ENCODE measurements around the gene SLC38A10. TPM values are rescaled to one million over a fixed set of nuclear protein-coding genes. Genes with fewer than 3 reads are reported as not detected.
A peak's percentile ranks its signal among the peaks of the same experiment; 100 is the strongest.

The SLC38A10 gene
- total and polyA plus RNA-seq, 2 of the 13 experiments (the other 11 are each of a cell fraction or from before 2014, with no cell fraction given): 23.4 to 55.8 TPM

DNA sequence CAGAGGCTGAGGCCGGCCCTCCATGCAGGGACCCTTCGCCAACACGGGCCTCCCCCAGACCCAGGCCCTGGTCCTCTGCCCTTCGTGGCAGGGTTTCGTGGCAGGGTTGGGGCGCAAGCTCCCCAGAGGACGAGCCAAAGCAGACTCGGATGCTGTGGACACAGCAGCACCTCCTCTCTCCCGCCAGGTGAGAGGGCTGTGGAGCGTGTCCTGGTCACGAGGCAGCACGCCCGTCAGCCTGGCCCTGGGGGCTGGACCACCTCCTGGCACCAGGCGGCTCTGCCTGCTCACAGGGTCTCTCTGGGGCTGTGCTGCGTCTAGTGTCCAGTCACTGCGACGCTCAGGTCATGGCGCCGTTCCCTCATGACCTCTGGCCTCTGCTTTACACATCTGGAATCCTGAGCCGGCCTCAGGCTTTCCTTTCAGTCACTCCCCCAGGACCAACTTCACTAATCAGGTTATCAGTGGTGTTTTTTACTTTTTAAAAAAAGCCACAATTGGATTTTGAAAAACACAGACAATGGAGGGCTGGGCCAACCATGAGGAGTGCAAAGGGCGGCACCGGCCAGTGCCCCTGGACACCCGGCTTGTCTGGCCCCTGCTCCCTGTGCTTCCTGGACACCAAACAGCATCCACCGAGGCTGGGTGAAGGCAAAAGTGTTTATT, 50.6 kb downstream of the SLC38A10 start (continued):
- TF ChIP-seq, protein P1, sequence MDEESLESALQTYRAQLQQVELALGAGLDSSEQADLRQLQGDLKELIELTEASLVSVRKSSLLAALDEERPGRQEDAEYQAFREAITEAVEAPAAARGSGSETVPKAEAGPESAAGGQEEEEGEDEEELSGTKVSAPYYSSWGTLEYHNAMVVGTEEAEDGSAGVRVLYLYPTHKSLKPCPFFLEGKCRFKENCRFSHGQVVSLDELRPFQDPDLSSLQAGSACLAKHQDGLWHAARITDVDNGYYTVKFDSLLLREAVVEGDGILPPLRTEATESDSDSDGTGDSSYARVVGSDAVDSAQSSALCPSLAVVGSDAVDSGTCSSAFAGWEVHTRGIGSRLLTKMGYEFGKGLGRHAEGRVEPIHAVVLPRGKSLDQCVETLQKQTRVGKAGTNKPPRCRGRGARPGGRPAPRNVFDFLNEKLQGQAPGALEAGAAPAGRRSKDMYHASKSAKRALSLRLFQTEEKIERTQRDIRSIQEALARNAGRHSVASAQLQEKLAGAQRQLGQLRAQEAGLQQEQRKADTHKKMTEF (CRISPR knock-in tag; IDR thresholded peaks at IDR 0.05): no peak; the same call in 1 of the 2 replicates
- TF ChIP-seq, protein P2, sequence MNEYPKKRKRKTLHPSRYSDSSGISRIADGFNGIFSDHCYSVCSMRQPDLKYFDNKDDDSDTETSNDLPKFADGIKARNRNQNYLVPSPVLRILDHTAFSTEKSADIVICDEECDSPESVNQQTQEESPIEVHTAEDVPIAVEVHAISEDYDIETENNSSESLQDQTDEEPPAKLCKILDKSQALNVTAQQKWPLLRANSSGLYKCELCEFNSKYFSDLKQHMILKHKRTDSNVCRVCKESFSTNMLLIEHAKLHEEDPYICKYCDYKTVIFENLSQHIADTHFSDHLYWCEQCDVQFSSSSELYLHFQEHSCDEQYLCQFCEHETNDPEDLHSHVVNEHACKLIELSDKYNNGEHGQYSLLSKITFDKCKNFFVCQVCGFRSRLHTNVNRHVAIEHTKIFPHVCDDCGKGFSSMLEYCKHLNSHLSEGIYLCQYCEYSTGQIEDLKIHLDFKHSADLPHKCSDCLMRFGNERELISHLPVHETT (CRISPR knock-in tag; conservative IDR thresholded peaks at IDR 0.05): no peak
- TF ChIP-seq ZNF768 (CRISPR knock-in tag; IDR thresholded peaks at IDR 0.05): peak; percentile 59; the same call in 1 of the 2 replicates
- TF ChIP-seq, protein P3, sequence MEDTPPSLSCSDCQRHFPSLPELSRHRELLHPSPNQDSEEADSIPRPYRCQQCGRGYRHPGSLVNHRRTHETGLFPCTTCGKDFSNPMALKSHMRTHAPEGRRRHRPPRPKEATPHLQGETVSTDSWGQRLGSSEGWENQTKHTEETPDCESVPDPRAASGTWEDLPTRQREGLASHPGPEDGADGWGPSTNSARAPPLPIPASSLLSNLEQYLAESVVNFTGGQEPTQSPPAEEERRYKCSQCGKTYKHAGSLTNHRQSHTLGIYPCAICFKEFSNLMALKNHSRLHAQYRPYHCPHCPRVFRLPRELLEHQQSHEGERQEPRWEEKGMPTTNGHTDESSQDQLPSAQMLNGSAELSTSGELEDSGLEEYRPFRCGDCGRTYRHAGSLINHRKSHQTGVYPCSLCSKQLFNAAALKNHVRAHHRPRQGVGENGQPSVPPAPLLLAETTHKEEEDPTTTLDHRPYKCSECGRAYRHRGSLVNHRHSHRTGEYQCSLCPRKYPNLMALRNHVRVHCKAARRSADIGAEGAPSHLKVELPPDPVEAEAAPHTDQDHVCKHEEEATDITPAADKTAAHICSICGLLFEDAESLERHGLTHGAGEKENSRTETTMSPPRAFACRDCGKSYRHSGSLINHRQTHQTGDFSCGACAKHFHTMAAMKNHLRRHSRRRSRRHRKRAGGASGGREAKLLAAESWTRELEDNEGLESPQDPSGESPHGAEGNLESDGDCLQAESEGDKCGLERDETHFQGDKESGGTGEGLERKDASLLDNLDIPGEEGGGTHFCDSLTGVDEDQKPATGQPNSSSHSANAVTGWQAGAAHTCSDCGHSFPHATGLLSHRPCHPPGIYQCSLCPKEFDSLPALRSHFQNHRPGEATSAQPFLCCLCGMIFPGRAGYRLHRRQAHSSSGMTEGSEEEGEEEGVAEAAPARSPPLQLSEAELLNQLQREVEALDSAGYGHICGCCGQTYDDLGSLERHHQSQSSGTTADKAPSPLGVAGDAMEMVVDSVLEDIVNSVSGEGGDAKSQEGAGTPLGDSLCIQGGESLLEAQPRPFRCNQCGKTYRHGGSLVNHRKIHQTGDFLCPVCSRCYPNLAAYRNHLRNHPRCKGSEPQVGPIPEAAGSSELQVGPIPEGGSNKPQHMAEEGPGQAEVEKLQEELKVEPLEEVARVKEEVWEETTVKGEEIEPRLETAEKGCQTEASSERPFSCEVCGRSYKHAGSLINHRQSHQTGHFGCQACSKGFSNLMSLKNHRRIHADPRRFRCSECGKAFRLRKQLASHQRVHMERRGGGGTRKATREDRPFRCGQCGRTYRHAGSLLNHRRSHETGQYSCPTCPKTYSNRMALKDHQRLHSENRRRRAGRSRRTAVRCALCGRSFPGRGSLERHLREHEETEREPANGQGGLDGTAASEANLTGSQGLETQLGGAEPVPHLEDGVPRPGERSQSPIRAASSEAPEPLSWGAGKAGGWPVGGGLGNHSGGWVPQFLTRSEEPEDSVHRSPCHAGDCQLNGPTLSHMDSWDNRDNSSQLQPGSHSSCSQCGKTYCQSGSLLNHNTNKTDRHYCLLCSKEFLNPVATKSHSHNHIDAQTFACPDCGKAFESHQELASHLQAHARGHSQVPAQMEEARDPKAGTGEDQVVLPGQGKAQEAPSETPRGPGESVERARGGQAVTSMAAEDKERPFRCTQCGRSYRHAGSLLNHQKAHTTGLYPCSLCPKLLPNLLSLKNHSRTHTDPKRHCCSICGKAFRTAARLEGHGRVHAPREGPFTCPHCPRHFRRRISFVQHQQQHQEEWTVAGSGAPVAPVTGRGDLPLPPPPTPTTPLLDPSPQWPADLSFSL (CRISPR knock-in tag; IDR thresholded peaks at IDR 0.05): no peak
- peak; percentile 74; the same call in 1 of the 2 replicates for TF ChIP-seq ZBTB42 (CRISPR knock-in tag; IDR thresholded peaks at IDR 0.05)
- no peak for TF ChIP-seq TBX2 (CRISPR knock-in tag; IDR thresholded peaks at IDR 0.05; ENCODE audit: borderline replicate concordance)
- TF ChIP-seq ZNF773 (CRISPR knock-in tag; IDR thresholded peaks at IDR 0.05; ENCODE audit: borderline replicate concordance): 0 out of 2 replicates have a peak, but pooled peaks have one; percentile 30
- TF ChIP-seq, protein P4, sequence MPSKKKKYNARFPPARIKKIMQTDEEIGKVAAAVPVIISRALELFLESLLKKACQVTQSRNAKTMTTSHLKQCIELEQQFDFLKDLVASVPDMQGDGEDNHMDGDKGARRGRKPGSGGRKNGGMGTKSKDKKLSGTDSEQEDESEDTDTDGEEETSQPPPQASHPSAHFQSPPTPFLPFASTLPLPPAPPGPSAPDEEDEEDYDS (CRISPR knock-in tag; IDR thresholded peaks at IDR 0.05): no peak
- TF ChIP-seq ZNF343 (CRISPR knock-in tag; IDR thresholded peaks at IDR 0.05): 0 out of 2 replicates have a peak, but pooled peaks have one; percentile 48
- TF ChIP-seq FOSL1 (CRISPR knock-in tag; IDR thresholded peaks at IDR 0.05; ENCODE audit: borderline replicate concordance): no peak
- TF ChIP-seq ZNF160 (CRISPR knock-in tag; IDR thresholded peaks at IDR 0.05): no peak
- no peak for TF ChIP-seq ZNF713 (CRISPR knock-in tag; IDR thresholded peaks at IDR 0.05)
- no peak for TF ChIP-seq TEAD2 (CRISPR knock-in tag; IDR thresholded peaks at IDR 0.05)
- TF ChIP-seq, protein P5, sequence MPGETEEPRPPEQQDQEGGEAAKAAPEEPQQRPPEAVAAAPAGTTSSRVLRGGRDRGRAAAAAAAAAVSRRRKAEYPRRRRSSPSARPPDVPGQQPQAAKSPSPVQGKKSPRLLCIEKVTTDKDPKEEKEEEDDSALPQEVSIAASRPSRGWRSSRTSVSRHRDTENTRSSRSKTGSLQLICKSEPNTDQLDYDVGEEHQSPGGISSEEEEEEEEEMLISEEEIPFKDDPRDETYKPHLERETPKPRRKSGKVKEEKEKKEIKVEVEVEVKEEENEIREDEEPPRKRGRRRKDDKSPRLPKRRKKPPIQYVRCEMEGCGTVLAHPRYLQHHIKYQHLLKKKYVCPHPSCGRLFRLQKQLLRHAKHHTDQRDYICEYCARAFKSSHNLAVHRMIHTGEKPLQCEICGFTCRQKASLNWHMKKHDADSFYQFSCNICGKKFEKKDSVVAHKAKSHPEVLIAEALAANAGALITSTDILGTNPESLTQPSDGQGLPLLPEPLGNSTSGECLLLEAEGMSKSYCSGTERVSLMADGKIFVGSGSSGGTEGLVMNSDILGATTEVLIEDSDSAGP (CRISPR knock-in tag; IDR thresholded peaks at IDR 0.05; ENCODE audit: borderline replicate concordance): peak; percentile 20; the same call in 1 of the 2 replicates
- no peak for TF ChIP-seq ZBTB21 (CRISPR knock-in tag; IDR thresholded peaks at IDR 0.05)
- TF ChIP-seq ELF3 (CRISPR knock-in tag; IDR thresholded peaks at IDR 0.05): no peak
- no peak for TF ChIP-seq MYNN (CRISPR knock-in tag; IDR thresholded peaks at IDR 0.05; ENCODE audit: low read depth)
- TF ChIP-seq ATM (IDR thresholded peaks at IDR 0.05; ENCODE audit: borderline replicate concordance): no peak

All from HepG2 (cell line).